ENCODE data around the gene KRTAP1-4.
"Not testable (repeated sequence)": the region's sequence is repeated elsewhere in the genome, so short reads cannot be mapped to it uniquely, and the experiment has no call there.

Gene KRTAP1-4

GRCh38 chr17:41004397-41004796 lies 25.6 kb downstream of the KRTAP1-4 start:
- Histone ChIP-seq H3K9me3 (ENCODE audit: severe bottlenecking) (no peaks in the 10 kb centered on the region), H3K27ac (no peak overlapping the region), H3K4me3 (ENCODE audit: low read depth, low read length) (no peak overlapping the region), H3K36me3 (no peaks in the 10 kb centered on the region), H3K27me3 (ENCODE audit: insufficient read depth, low read depth, severe bottlenecking) (no peaks in the 10 kb centered on the region)
- TF ChIP-seq CTCF (IDR thresholded peaks at IDR 0.05; ENCODE audit: low read depth, low read length): no peak
- DNase-seq: peak; percentile 21

GRCh38 chr17:41003926-41004325 lies 26.1 kb downstream of the KRTAP1-4 start:
- H3K36me3 ChIP-seq: no peaks in the 10 kb centered on the region
- DNase-seq: no peak
- no peaks in the 10 kb centered on the region for H3K9me3 ChIP-seq (ENCODE audit: severe bottlenecking)
- H3K27me3 ChIP-seq (ENCODE audit: insufficient read depth, low read depth, severe bottlenecking): no peaks in the 10 kb centered on the region
- H3K27ac ChIP-seq: no peak overlapping the region
- no peak for TF ChIP-seq CTCF (IDR thresholded peaks at IDR 0.05; ENCODE audit: low read depth, low read length)
- no peak overlapping the region for H3K4me3 ChIP-seq (ENCODE audit: low read depth, low read length)

- Histone ChIP-seq H3K4me3 (ENCODE audit: low read depth, low read length) (no peak overlapping the region), H3K36me3 (no peaks in the 10 kb centered on the region), H3K27ac (no peak overlapping the region), H3K9me3 (ENCODE audit: severe bottlenecking) (no peaks in the 10 kb centered on the region), H3K27me3 (ENCODE audit: insufficient read depth, low read depth, severe bottlenecking) (no peaks in the 10 kb centered on the region)
- DNase-seq: no peak
- no peak for TF ChIP-seq CTCF (IDR thresholded peaks at IDR 0.05; ENCODE audit: low read depth, low read length)
Measured at GRCh38 chr17:41002814-41003213, 27.2 kb downstream of the KRTAP1-4 start.

- TF ChIP-seq CTCF (IDR thresholded peaks at IDR 0.05; ENCODE audit: low read depth, low read length): no peak
- DNase-seq: no peak
- Histone ChIP-seq H3K27me3 (ENCODE audit: insufficient read depth, low read depth, severe bottlenecking) (no peaks in the 10 kb centered on the region), H3K27ac (no peak overlapping the region), H3K4me3 (ENCODE audit: low read depth, low read length) (no peak overlapping the region), H3K9me3 (ENCODE audit: severe bottlenecking) (no peaks in the 10 kb centered on the region), H3K36me3 (no peaks in the 10 kb centered on the region)
Measured at GRCh38 chr17:41001795-41002194, 28.2 kb downstream of the KRTAP1-4 start.

GRCh38 chr17:40999563-40999962 lies 30.4 kb downstream of the KRTAP1-4 start, which contains the start of gene KRTAP3-2:
TSS of gene KRTAP3-2 (minus strand) at chr17:40999906. CDS start at chr17:40999853, 53 bp downstream.
- peak; percentile 87 for DNase-seq
- H3K36me3 ChIP-seq; H3K9me3 ChIP-seq (ENCODE audit: severe bottlenecking); H3K4me3 ChIP-seq (ENCODE audit: low read depth, low read length); H3K27me3 ChIP-seq (ENCODE audit: insufficient read depth, low read depth, severe bottlenecking): not testable (repeated sequence)
- H3K27ac ChIP-seq: peak within 1 kb of the TSS; percentile 11; the same call in 1 of the 2 replicates

GRCh38 chr17:40997361-40997760 lies 32.6 kb downstream of the KRTAP1-4 start:
- no peaks in the 10 kb centered on the region for H3K36me3 ChIP-seq
- H3K9me3 ChIP-seq (ENCODE audit: severe bottlenecking): no peaks in the 10 kb centered on the region
- no peak for DNase-seq
- H3K4me3 ChIP-seq (ENCODE audit: low read depth, low read length): no peak overlapping the region
- H3K27me3 ChIP-seq (ENCODE audit: insufficient read depth, low read depth, severe bottlenecking): no peaks in the 10 kb centered on the region
- no peak overlapping the region for H3K27ac ChIP-seq
- TF ChIP-seq CTCF (IDR thresholded peaks at IDR 0.05; ENCODE audit: low read depth, low read length): no peak

Measured in WERI-Rb-1 (cell line).